GM12872 (cell line): ENCODE data around the gene B4GALNT3.

ENCODE experiments used
- CTCF ChIP-seq: IDR thresholded peaks from 3 replicates; pipeline ENCODE4 v1.5.1; 2011; ENCODE audit warnings: low read depth, mild to moderate bottlenecking, low read length, moderate library complexity; ENCODE audit not compliant: insufficient read depth

B4GALNT3 gene

GRCh38 chr12:459430-460258 is at the start of gene B4GALNT3:
Gene B4GALNT3 (plus strand): TSS chr12:459939. CDS start chr12:460377, 438 bp downstream.
- TF ChIP-seq CTCF, result no peak

DNA sequence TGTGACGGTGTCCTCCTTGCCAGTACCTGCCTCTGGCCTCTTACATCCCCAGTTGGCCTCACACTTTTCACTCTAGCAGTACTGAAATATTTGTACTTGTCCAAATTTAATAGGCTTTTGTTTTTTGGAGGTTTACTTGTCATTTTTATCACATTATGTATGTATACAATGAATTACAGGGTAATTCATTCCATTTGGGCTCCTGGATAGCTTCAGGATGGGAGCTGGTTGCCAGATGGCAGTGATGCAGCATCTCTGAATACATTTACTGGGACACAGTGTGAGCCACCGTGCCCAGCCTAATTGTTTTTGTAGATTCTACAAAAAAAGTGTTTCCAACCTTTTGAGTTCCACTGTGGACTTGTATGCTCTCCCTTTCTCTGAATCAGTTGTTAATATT is 44.9 kb upstream of the B4GALNT3 start:
- no peak for TF ChIP-seq CTCF

GRCh38 chr12:418432-418831 is 41.3 kb upstream of the B4GALNT3 start:
- TF ChIP-seq CTCF, result no peak

DNA sequence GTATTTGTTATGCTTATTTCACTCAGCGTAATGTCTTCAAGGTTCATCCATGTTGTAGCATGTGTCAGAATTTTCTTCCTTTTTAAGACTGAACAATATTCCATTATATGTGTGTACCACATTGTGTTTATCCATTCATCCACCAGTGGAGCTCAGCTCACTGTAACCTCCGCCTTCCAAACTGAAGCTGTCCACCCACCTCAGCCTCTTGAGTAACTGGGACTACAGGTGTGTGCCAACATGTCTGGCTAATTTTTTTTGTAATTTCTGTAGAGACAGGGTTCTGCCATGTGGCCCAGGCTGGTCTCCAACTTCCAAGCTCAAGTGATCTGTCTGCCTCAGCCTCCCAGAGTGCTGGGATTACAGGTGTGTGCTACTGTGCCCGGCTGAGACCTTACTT is 37.2 kb upstream of the B4GALNT3 start:
- TF ChIP-seq CTCF, result no peak

DNA sequence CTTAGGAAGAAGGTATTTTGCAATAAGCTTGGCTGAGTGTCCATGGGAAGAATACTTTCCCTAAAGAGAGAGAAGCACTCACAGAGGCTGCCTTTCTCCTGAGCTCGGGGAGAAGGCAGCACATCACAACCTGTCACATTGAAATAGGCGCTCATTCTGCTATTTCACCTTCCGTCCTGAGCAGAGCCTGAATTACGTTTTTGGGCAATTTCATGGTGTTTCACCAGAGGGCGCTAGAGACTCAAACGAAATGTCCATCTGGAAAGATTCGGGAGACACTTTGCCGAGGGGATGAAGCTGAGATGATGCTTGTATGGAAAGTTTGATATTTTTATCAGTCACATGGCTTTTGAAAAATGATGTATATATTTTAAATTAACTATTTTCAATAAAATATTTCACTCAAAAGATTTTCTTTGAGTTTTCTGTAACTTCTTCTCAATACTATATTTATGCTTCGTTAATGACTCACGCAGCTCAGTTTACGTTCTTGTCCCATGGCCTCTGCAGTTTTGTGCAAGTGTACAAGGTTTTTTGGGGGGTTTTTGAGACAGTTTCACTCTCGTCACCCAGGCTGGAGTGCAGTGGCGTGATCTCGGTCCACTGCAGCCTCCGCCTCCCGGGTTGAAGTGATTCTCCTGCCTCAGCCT is 17.4 kb upstream of the B4GALNT3 start:
- TF ChIP-seq CTCF, result peak; percentile 77

- no peak for TF ChIP-seq CTCF
Observed at GRCh38 chr12:447141-447540, 12.6 kb upstream of the B4GALNT3 start.

DNA sequence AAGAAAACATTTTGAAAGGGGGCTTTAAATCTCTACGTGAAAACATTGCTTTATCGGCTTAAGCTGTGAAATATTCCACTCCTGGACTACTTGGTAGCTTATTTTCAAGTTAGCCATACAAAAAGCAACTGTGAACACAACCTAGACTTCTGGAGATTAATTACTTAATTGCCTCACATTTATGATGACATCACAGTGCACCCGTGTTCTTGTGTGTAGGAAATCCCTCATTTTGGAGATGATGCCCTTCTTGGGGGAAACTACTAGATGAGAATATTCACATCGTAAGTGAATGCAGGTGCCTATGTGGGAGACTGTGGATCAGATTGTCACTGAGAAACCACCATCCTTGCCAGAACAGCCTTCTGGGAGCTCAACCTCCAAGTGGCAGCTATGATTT is 10.5 kb upstream of the B4GALNT3 start:
- TF ChIP-seq CTCF, result no peak
